HepG2 (cell line): ENCODE measurements around the gene OASL. TPM values are rescaled to one million over a fixed set of nuclear protein-coding genes. Genes with fewer than 3 reads are reported as not detected.

Source experiments
- ATM ChIP-seq: fragments of 450-650 bp; IDR thresholded peaks from 2 replicates; pipeline ENCODE4 v1.7.1; 2017; ENCODE audit warnings: mild to moderate bottlenecking, borderline replicate concordance
- CHD4 ChIP-seq: fragments of 200-600 bp; sonication (generic); IDR thresholded peaks from 2 replicates; pipeline ENCODE4 v1.7.0; 2017; ENCODE audit warnings: mild to moderate bottlenecking, low read length, borderline replicate concordance
- ETV5 ChIP-seq: IDR thresholded peaks from 2 replicates; pipeline ENCODE4 v1.6.1; 2018; ENCODE audit warnings: missing biosample characterization, missing genetic modification reagents, inconsistent platforms, borderline replicate concordance
- GATA4 ChIP-seq: sonication (generic); IDR thresholded peaks from 2 replicates; pipeline ENCODE4 v1.6.1; 2016; ENCODE audit warnings: antibody characterized with exemption, low read depth, borderline replicate concordance
- GATAD1 ChIP-seq: IDR thresholded peaks from 2 replicates; pipeline ENCODE4 v1.6.1; 2016; ENCODE audit warnings: missing genetic modification reagents, missing compliant biosample characterization
- HDAC1 ChIP-seq: sonication (generic); formaldehyde crosslinking; IDR thresholded peaks from 2 replicates; pipeline ENCODE4 v1.5.1; 2020; ENCODE audit warnings: mild to moderate bottlenecking, missing genetic modification reagents
- HMG20A ChIP-seq: IDR thresholded peaks from 2 replicates; pipeline ENCODE4 v1.6.1; 2016; ENCODE audit warnings: borderline replicate concordance
- IKZF1 ChIP-seq: fragments of 450-650 bp; IDR thresholded peaks from 2 replicates; pipeline ENCODE4 v1.7.1; 2016
- KAT7 ChIP-seq: IDR thresholded peaks from 2 replicates; pipeline ENCODE4 v1.6.1; 2018; ENCODE audit warnings: borderline replicate concordance, missing compliant biosample characterization
- KDM5B ChIP-seq: sonication (generic); formaldehyde crosslinking; IDR thresholded peaks from 2 replicates; pipeline ENCODE4 v1.4.0; 2020; ENCODE audit warnings: missing genetic modification reagents, mild to moderate bottlenecking, borderline replicate concordance
- KLF12 ChIP-seq: sonication (generic); formaldehyde crosslinking; IDR thresholded peaks from 2 replicates; pipeline ENCODE4 v1.4.0; 2020; ENCODE audit warnings: missing genetic modification reagents, borderline replicate concordance
- KMT2A ChIP-seq: sonication (generic); formaldehyde crosslinking; IDR thresholded peaks from 2 replicates; pipeline ENCODE4 v1.4.0; 2020; ENCODE audit warnings: missing genetic modification reagents
- MIXL1 ChIP-seq: IDR thresholded peaks from 2 replicates; pipeline ENCODE4 v1.6.1; 2016
- NCOA2 ChIP-seq: sonication (generic); formaldehyde crosslinking; IDR thresholded peaks from 2 replicates; pipeline ENCODE4 v1.8.0; 2022; ENCODE audit warnings: inconsistent platforms
- NFIC ChIP-seq: IDR thresholded peaks from 2 replicates; pipeline ENCODE4 v1.6.1; 2012; ENCODE audit warnings: mild to moderate bottlenecking, low read length, inconsistent platforms
- NFRKB ChIP-seq: fragments of 450-650 bp; IDR thresholded peaks from 2 replicates; pipeline ENCODE4 v1.6.1; 2017
- NR2F1 ChIP-seq, 2 experiments: fragments of 450-650 bp in 1 of 2; formaldehyde crosslinking in 1 of 2; IDR thresholded peaks; 2 replicates each; pipeline versions ENCODE4 v1.5.0 to v1.6.1; 2016 to 2020; ENCODE audit warnings: mild to moderate bottlenecking in 1 of 2, missing compliant biosample characterization in 1 of 2, missing genetic modification reagents in 1 of 2, moderate library complexity in 1 of 2
- PHF21A ChIP-seq: sonication (generic); formaldehyde crosslinking; IDR thresholded peaks from 2 replicates; pipeline ENCODE4 v1.5.0; 2020; ENCODE audit warnings: mild to moderate bottlenecking, missing genetic modification reagents
- RARA ChIP-seq: IDR thresholded peaks from 2 replicates; pipeline ENCODE4 v1.6.1; 2016; ENCODE audit warnings: missing genetic modification reagents, missing compliant biosample characterization
- RXRB ChIP-seq: IDR thresholded peaks from 2 replicates; pipeline ENCODE4 v1.6.1; 2016; ENCODE audit warnings: borderline replicate concordance, missing genetic modification reagents, missing compliant biosample characterization
- SRY ChIP-seq: sonication (generic); formaldehyde crosslinking; IDR thresholded peaks from 2 replicates; pipeline ENCODE4 v1.8.0; 2022; ENCODE audit warnings: mild to moderate bottlenecking, missing genetic modification reagents
- ZBTB42 ChIP-seq: sonication (generic); formaldehyde crosslinking; IDR thresholded peaks from 2 replicates; pipeline ENCODE4 v1.5.0; 2020; ENCODE audit warnings: mild to moderate bottlenecking, missing genetic modification reagents
- ZNF264 ChIP-seq: sonication (generic); formaldehyde crosslinking; IDR thresholded peaks from 2 replicates; pipeline ENCODE4 v1.4.0; 2020; ENCODE audit warnings: missing genetic modification reagents
- ZNF331 ChIP-seq: sonication (generic); formaldehyde crosslinking; IDR thresholded peaks from 2 replicates; pipeline ENCODE4 v1.4.0; 2020; ENCODE audit warnings: missing genetic modification reagents
- ZNF570 ChIP-seq: sonication (generic); formaldehyde crosslinking; IDR thresholded peaks from 2 replicates; pipeline ENCODE4 v1.4.0; 2020; ENCODE audit warnings: mild to moderate bottlenecking, missing genetic modification reagents, borderline replicate concordance
- ZNF607 ChIP-seq: sonication (generic); formaldehyde crosslinking; IDR thresholded peaks from 2 replicates; pipeline ENCODE4 v1.5.1; 2020; ENCODE audit warnings: missing genetic modification reagents, mild to moderate bottlenecking, borderline replicate concordance
- ZNF788 ChIP-seq: sonication (generic); formaldehyde crosslinking; IDR thresholded peaks from 2 replicates; pipeline ENCODE4 v1.5.0; 2020; ENCODE audit warnings: mild to moderate bottlenecking, missing genetic modification reagents, borderline replicate concordance
- ZSCAN21 ChIP-seq: sonication (generic); formaldehyde crosslinking; IDR thresholded peaks from 2 replicates; pipeline ENCODE4 v1.8.0; 2022; ENCODE audit warnings: mild to moderate bottlenecking, missing genetic modification reagents, moderate library complexity, borderline replicate concordance
- polyA plus RNA-seq, 8 experiments: library from polyadenylated mRNA; depleted of rRNA in 3 of 8; stranded (reverse) in 7 of 8; unstranded in 1 of 8; fragments of >200 nt; fragmentation: Illumina TruSeq in 4 of 8; extraction: Trizol in 4 of 8; gene quantifications; 2 replicates each; pipeline versions ENCODE4 v1.2.1 to v1.2.3, GENCODE V29; 2011 to 2016; ENCODE audit warnings: low read depth in 4 of 8, missing spikeins in 1 of 8, mixed read lengths in 1 of 8; ENCODE audit not compliant: insufficient read depth in 1 of 8
- total RNA-seq, 5 experiments: library from RNA; depleted of rRNA; stranded (reverse); fragments of >200 nt; fragmentation: Illumina TruSeq; extraction: Trizol; gene quantifications; 2 replicates each; pipeline ENCODE4 v1.2.3, GENCODE V29; 2016; ENCODE audit warnings: low read depth in 1 of 5
- TF ChIP-seq, protein P1 (sequence below): sonication (generic); formaldehyde crosslinking; IDR thresholded peaks from 2 replicates; pipeline ENCODE4 v1.5.1; 2020; ENCODE audit warnings: mild to moderate bottlenecking, missing genetic modification reagents
- TF ChIP-seq, protein P2 (sequence below): IDR thresholded peaks from 2 replicates; pipeline ENCODE4 v1.6.1; 2016; ENCODE audit warnings: missing compliant biosample characterization, missing genetic modification reagents, borderline replicate concordance

The OASL gene
- total and polyA plus RNA-seq, 2 of the 13 experiments (the other 11 are each of a cell fraction or from before 2014, with no cell fraction given), result 0.11 to 0.22 TPM

DNA sequence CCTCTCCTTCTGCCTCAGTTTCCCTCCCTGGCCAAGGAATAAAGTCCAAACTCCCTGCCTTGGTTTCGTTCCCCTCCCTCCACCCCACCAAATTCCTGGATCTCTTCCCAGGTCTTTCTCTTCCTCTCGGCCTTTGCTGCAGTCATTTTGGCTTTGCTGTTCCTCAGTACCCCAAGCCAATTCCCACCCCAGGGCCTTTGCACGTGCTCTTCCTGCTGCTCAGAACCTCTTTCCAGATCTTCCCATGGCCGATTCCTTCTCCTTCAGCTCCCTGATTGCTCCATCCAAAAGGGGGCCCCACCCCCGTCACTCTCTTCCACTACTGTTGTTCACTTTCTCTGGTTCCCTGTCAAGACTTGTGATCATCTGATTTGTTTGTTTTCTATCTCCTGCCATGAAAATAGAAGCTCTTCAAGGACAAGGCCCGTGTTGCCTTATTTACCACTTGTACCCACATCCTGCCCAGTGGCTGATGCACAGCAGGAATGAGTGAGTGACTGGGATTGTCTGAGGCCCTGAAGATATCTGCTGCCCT lies 57.6 kb downstream of the OASL start (continued):
- TF ChIP-seq NCOA2 (CRISPR knock-in tag) (peak; percentile 74), SRY (CRISPR knock-in tag) (no peak), HMG20A (CRISPR knock-in tag) (peak; percentile 57; the same call in 1 of the 2 replicates), KDM5B (CRISPR knock-in tag) (no peak), ZSCAN21 (CRISPR knock-in tag) (0 out of 2 replicates have a peak, but pooled peaks have one; percentile 25), ZNF570 (CRISPR knock-in tag) (no peak), RARA (peak; percentile 39), ATM (no peak), ZBTB42 (CRISPR knock-in tag) (no peak), ZNF264 (CRISPR knock-in tag) (peak; percentile 30; the same call in 1 of the 2 replicates), ZNF788 (CRISPR knock-in tag) (0 out of 2 replicates have a peak, but pooled peaks have one; percentile 17), GATA4 (no peak), CHD4 (0 out of 2 replicates have a peak, but pooled peaks have one; percentile 22), NFIC (0 out of 2 replicates have a peak, but pooled peaks have one; percentile 12), KLF12 (CRISPR knock-in tag) (0 out of 2 replicates have a peak, but pooled peaks have one; percentile 21), RXRB (CRISPR knock-in tag) (peak; percentile 34; the same call in 1 of the 2 replicates), NFRKB (no peak), NR2F1 (CRISPR knock-in tag; IDR thresholded peaks at IDR 0.05) (no peak), HDAC1 (CRISPR knock-in tag) (peak; percentile 51; the same call in 1 of the 2 replicates), KAT7 (CRISPR knock-in tag) (0 out of 2 replicates have a peak, but pooled peaks have one; percentile 50), GATAD1 (peak; percentile 48; the same call in 1 of the 2 replicates), ZNF331 (CRISPR knock-in tag) (peak; percentile 21; the same call in 1 of the 2 replicates), IKZF1 (no peak), ETV5 (CRISPR knock-in tag) (peak; percentile 40), ZNF607 (CRISPR knock-in tag) (no peak), MIXL1 (CRISPR knock-in tag) (no peak), PHF21A (CRISPR knock-in tag) (peak; percentile 61; the same call in 1 of the 2 replicates), KMT2A (peak; percentile 60; the same call in 1 of the 2 replicates)
- TF ChIP-seq, protein P1, sequence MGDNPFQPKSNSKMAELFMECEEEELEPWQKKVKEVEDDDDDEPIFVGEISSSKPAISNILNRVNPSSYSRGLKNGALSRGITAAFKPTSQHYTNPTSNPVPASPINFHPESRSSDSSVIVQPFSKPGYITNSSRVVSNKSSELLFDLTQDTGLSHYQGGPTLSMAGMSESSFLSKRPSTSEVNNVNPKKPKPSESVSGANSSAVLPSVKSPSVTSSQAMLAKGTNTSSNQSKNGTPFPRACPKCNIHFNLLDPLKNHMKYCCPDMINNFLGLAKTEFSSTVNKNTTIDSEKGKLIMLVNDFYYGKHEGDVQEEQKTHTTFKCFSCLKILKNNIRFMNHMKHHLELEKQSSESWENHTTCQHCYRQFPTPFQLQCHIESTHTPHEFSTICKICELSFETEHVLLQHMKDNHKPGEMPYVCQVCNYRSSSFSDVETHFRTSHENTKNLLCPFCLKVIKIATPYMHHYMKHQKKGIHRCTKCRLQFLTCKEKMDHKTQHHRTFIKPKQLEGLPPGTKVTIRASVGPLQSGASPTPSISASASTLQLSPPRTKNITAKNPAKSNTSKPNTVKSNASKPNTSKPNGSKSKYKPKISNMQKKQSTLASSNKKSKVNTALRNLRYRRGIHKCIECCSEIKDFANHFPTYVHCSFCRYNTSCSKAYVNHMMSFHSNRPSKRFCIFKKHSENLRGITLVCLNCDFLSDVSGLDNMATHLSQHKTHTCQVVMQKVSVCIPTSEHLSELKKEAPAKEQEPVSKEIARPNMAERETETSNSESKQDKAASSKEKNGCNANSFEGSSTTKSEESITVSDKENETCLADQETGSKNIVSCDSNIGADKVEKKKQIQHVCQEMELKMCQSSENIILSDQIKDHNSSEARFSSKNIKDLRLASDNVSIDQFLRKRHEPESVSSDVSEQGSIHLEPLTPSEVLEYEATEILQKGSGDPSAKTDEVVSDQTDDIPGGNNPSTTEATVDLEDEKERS (CRISPR knock-in tag), result 0 out of 2 replicates have a peak, but pooled peaks have one; percentile 46
- TF ChIP-seq, protein P2, sequence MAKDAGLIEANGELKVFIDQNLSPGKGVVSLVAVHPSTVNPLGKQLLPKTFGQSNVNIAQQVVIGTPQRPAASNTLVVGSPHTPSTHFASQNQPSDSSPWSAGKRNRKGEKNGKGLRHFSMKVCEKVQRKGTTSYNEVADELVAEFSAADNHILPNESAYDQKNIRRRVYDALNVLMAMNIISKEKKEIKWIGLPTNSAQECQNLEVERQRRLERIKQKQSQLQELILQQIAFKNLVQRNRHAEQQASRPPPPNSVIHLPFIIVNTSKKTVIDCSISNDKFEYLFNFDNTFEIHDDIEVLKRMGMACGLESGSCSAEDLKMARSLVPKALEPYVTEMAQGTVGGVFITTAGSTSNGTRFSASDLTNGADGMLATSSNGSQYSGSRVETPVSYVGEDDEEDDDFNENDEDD (CRISPR knock-in tag), result 0 out of 2 replicates have a peak, but pooled peaks have one; percentile 27
